Measurements from ENCODE around the gene PCDHGB2. TPM values are rescaled to one million over a fixed set of nuclear protein-coding genes. Genes with fewer than 3 reads are reported as not detected.

PCDHGB2 gene
- total and polyA plus RNA-seq, 12 donors, result 0.64 to 17.0 (median 11.2) TPM

DNA sequence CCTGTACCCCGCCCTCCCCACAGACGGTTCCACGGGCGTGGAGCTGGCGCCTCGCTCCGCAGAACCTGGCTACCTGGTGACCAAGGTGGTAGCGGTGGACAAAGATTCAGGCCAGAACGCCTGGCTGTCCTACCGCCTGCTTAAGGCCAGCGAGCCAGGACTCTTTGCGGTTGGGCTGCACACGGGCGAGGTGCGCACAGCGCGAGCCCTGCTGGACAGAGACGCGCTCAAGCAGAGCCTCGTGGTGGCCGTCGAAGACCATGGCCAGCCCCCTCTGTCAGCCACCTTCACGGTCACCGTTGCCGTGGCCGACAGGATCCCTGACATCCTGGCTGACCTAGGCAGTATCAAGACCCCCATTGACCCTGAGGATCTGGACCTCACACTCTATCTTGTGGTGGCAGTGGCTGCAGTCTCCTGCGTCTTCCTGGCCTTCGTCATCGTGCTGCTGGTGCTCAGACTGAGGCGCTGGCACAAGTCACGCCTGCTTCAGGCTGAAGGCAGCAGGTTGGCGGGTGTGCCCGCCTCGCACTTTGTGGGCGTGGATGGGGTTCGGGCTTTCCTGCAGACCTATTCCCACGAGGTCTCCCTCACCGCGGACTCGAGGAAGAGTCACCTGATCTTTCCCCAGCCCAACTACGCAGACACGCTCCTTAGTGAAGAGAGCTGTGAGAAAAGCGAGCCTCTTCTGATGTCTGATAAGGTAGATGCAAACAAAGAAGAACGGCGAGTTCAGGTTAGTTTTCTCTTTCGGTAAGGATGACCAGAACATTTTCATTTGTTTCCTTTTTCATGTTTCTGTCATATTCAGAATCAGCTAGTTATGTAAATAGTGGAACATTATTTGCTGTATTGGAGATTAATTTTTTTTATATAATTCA, 6.5 kb downstream of the PCDHGB2 start:
- Histone ChIP-seq H3K27me3 (peaks cover 0 to 85% (median 0%) of the 10 kb centered on the region in 7 donors), H3K9me3 (peaks cover 0 to 99% (median 50%) of the 10 kb centered on the region in 11 donors), H3K27ac (no peak overlapping the region), H3K36me3 (peaks cover 0 to 40% (median 0%) of the 10 kb centered on the region in 9 donors), H3K4me3 (no peak overlapping the region), H3K4me1 (peaks cover 0 to 22% (median 5%) of the 10 kb centered on the region in 9 donors)
- WGBS, 2 donors, result 40 to 45% methylated on average over 46 of the region's 46 CpGs
- TF ChIP-seq, protein P1, sequence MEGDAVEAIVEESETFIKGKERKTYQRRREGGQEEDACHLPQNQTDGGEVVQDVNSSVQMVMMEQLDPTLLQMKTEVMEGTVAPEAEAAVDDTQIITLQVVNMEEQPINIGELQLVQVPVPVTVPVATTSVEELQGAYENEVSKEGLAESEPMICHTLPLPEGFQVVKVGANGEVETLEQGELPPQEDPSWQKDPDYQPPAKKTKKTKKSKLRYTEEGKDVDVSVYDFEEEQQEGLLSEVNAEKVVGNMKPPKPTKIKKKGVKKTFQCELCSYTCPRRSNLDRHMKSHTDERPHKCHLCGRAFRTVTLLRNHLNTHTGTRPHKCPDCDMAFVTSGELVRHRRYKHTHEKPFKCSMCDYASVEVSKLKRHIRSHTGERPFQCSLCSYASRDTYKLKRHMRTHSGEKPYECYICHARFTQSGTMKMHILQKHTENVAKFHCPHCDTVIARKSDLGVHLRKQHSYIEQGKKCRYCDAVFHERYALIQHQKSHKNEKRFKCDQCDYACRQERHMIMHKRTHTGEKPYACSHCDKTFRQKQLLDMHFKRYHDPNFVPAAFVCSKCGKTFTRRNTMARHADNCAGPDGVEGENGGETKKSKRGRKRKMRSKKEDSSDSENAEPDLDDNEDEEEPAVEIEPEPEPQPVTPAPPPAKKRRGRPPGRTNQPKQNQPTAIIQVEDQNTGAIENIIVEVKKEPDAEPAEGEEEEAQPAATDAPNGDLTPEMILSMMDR (IDR thresholded peaks at IDR 0.05), result no peak
- intact Hi-C loops (cut with DNase I), result loop anchor here in 1 of 10 donors (2.0 kb wide), 1 partner anchor 55 kb away; the partner anchor contains the start of gene PCDHGA11
- ATAC-seq, result no peak
- no peak for DNase-seq

DNA sequence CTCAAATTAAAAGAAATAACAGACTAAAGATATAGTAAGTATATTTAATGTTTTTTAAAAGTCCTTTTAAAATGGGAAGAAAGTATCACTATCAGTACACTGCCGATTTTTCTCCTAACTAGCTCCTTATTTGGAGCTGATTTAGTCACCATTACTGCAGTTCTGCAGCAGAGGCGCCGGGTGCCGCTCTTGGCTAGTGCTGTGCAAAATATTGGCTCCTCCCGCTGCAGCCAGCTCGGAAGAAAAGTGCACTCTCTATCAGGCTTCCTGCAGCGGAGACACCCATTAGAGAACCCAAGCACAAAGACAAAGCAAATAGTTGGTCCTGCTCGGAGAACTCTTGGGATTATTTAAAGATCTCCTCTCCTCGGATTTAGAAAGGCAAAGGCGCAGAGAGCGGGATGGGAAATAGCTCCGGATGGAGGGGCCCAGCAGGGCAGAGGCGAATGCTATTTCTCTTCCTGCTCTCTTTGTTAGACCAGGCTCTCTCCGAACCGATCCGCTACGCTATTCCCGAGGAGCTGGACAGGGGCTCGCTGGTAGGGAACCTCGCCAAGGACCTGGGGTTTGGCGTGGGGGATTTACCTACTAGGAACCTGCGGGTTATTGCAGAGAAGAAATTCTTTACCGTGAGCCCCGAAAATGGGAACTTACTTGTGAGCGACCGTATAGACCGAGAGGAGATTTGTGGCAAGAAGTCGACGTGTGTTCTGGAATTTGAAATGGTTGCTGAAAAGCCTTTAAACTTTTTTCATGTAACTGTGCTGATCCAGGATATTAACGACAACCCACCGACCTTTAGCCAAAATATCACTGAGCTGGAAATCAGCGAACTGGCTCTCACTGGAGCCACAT, 10.4 kb downstream of the PCDHGB2 start, which contains the start of gene PCDHGB3:
PCDHGB3 (plus strand) TSS at position 249 of the 855 bp plus-strand sequence; CDS start at position 402, 153 bp downstream.
- Histone ChIP-seq H3K36me3 (peaks cover 0 to 36% (median 0%) of the 10 kb centered on the region in 9 donors), H3K4me3 (peak within 1 kb of the TSS in 7 of 10 donors; percentile 6 to 43 (median 37)), H3K9me3 (peaks cover 0 to 100% (median 55%) of the 10 kb centered on the region in 11 donors), H3K27me3 (peaks cover 0 to 81% (median 0%) of the 10 kb centered on the region in 7 donors), H3K4me1 (peaks cover 0 to 39% (median 0%) of the 10 kb centered on the region in 9 donors), H3K27ac (peak within 1 kb of the TSS in 4 of 10 donors; percentile 21 to 57 (median 44))
- TF ChIP-seq, protein P1 (IDR thresholded peaks at IDR 0.05), result peak in 7 of 9 donors; percentile 31 to 62 (median 43)
- ATAC-seq, result peak; percentile 80 to 94 (median 88)
- no peak for DNase-seq
- intact Hi-C loops (cut with DNase I), result loop anchor here in 1 of 10 donors (2.0 kb wide), 1 partner anchor 27 kb away; the partner anchor contains the start of gene PCDHGA3
- WGBS, 2 donors, result 19 to 24% methylated on average over 32 of the region's 32 CpGs

DNA sequence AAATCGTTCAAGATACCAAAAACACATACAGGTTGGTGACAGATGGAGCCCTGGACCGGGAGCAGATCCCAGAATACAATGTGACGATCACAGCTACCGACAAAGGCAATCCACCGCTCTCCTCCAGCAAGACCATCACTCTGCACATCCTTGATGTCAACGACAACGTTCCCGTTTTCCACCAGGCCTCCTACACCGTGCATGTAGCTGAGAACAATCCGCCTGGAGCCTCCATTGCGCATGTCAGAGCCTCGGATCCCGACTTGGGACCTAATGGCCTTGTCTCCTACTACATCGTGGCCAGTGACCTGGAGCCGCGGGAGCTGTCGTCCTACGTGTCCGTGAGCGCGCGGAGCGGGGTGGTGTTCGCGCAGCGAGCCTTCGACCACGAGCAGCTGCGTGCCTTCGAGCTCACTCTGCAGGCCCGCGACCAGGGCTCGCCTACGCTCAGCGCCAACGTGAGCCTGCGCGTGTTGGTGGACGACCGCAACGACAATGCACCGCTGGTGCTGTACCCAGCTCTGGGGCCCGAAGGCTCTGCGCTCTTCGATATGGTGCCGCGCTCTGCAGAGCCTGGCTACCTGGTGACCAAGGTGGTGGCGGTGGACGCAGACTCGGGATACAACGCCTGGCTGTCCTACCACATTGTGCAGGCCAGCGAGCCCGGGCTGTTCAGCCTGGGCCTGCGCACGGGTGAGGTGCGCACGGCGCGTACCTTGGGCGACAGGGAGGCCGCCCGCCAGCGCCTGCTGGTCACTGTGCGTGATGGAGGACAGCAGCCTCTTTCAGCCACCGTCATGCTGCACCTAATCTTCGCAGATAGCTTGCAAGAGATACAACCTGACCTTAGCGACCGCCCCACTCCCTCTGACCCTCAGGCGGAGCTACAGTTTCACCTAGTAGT, 12.0 kb downstream of the PCDHGB2 start:
- WGBS, 2 donors, result 32 to 35% methylated on average over 69 of the region's 69 CpGs
- TF ChIP-seq, protein P1 (IDR thresholded peaks at IDR 0.05), result no peak
- Histone ChIP-seq H3K9me3 (peaks cover 0 to 99% (median 63%) of the 10 kb centered on the region in 11 donors), H3K36me3 (peaks cover 0 to 28% (median 0%) of the 10 kb centered on the region in 9 donors), H3K4me1 (peaks cover 0 to 39% (median 0%) of the 10 kb centered on the region in 9 donors), H3K27ac (no peak overlapping the region), H3K4me3 (no peak overlapping the region), H3K27me3 (peaks cover 0 to 65% (median 0%) of the 10 kb centered on the region in 7 donors)
- intact Hi-C loops (cut with DNase I), result no loop called here
- ATAC-seq, result peak in 4 of 8 donors; percentile 11 to 67 (median 42)
- no peak for DNase-seq

Measured in heart right ventricle (tissue), 16 donors.